Tibial nerve (tissue), 4 donors: ENCODE results near the gene SPATS2L.

ENCODE experiments used
- EP300 ChIP-seq, 2 donors: sonication (generic); formaldehyde crosslinking; IDR thresholded peaks; one replicate each; pipeline ENCODE4 v1.6.1; 2017; ENCODE audit warnings: antibody characterized with exemption in 2 of 2, mild to moderate bottlenecking in 1 of 2
- TF ChIP-seq, protein P1 (sequence below), 5 experiments: fragments of 200-600 bp in 3 of 5; fragments of 450-650 bp in 2 of 5; sonication (generic) in 3 of 5; IDR thresholded peaks; one replicate each; pipeline ENCODE4 v1.5.1; 2016 to 2019; ENCODE audit warnings: antibody characterized with exemption in 5 of 5, mild to moderate bottlenecking in 3 of 5, moderate library complexity in 2 of 5

DNA sequence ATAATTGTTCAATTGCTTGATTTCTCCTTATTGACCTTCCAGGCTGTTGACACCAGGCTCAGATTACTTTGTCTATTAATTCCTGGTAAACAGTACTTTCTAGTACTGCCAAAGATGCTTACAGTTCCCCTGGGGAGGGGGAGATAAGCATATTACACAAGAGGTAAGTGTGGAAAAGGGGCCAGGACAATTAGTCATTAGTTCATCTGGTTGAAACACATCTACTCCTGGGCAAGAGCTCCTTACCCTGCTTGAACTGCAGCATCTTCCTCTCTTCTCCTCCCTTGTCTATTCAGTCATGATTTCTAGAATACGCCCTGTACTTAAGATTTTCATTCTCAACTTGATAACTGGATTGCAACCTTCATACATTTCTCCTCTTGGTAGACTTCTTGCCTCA is 10.4 kb upstream of the SPATS2L start:
- TF ChIP-seq, protein P1, sequence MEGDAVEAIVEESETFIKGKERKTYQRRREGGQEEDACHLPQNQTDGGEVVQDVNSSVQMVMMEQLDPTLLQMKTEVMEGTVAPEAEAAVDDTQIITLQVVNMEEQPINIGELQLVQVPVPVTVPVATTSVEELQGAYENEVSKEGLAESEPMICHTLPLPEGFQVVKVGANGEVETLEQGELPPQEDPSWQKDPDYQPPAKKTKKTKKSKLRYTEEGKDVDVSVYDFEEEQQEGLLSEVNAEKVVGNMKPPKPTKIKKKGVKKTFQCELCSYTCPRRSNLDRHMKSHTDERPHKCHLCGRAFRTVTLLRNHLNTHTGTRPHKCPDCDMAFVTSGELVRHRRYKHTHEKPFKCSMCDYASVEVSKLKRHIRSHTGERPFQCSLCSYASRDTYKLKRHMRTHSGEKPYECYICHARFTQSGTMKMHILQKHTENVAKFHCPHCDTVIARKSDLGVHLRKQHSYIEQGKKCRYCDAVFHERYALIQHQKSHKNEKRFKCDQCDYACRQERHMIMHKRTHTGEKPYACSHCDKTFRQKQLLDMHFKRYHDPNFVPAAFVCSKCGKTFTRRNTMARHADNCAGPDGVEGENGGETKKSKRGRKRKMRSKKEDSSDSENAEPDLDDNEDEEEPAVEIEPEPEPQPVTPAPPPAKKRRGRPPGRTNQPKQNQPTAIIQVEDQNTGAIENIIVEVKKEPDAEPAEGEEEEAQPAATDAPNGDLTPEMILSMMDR (IDR thresholded peaks at IDR 0.05) = no peak
- no peak for TF ChIP-seq EP300 (IDR thresholded peaks at IDR 0.05)
